Kidney (tissue), 14 donors: ENCODE data around the gene SLC25A21. TPM values are rescaled to one million over a fixed set of nuclear protein-coding genes. Genes with fewer than 3 reads are reported as not detected.

Experiments used
- DNase-seq, 5 donors: peaks; one replicate each; pipeline ENCODE4 v3.0.0-alpha.2; 2013 to 2020
- FAIRE-seq: peaks from 2 replicates; lab custom pipeline; 2012; peaks lifted over from hg19 to GRCh38; lab: Jason Lieb, UNC
- H3K27ac ChIP-seq, 2 donors: one replicate each; pipeline ENCODE4 v1.7.0; 2013; ENCODE audit warnings: low read depth in 2 of 2, low read length in 2 of 2, inconsistent platforms in 1 of 2
- H3K27me3 ChIP-seq: one replicate; pipeline ENCODE4 v1.7.1; 2013; ENCODE audit warnings: low read length, inconsistent platforms; ENCODE audit not compliant: control insufficient read depth, insufficient read depth
- H3K36me3 ChIP-seq, 3 donors: one replicate each; pipeline versions ENCODE4 v1.7.0 to v1.7.1; 2013; ENCODE audit warnings: low read length in 3 of 3, control low read depth in 1 of 3, inconsistent platforms in 1 of 3; ENCODE audit not compliant: insufficient read depth in 3 of 3, control insufficient read depth in 2 of 3
- H3K4me1 ChIP-seq, 3 donors: one replicate each; pipeline versions ENCODE4 v1.7.0 to v1.7.1; 2013; ENCODE audit warnings: low read length in 3 of 3, inconsistent platforms in 1 of 3, low read depth in 1 of 3; ENCODE audit not compliant: control insufficient read depth in 2 of 3, insufficient read depth in 2 of 3
- H3K4me3 ChIP-seq, 3 donors: one replicate each; pipeline versions ENCODE4 v1.7.0 to v1.8.1; 2013; ENCODE audit warnings: low read length in 3 of 3, control low read depth in 1 of 3, inconsistent platforms in 1 of 3
- H3K9ac ChIP-seq, 3 donors: one replicate each; pipeline versions ENCODE4 v1.7.0 to v1.7.1; 2013; ENCODE audit warnings: low read length in 3 of 3, control low read depth in 1 of 3, inconsistent platforms in 1 of 3
- H3K9me3 ChIP-seq, 3 donors: one replicate each; pipeline versions ENCODE4 v1.7.0 to v1.7.1; 2013; ENCODE audit warnings: low read length in 3 of 3, control low read depth in 1 of 3, inconsistent platforms in 1 of 3; ENCODE audit not compliant: control insufficient read depth in 2 of 3, insufficient read depth in 1 of 3
- CTCF ChIP-seq: IDR thresholded peaks from 3 replicates; pipeline ENCODE4 v1.5.1; 2012; ENCODE audit warnings: mild to moderate bottlenecking, moderate library complexity, borderline replicate concordance; ENCODE audit not compliant: insufficient read depth; ENCODE audit errors: extremely low read depth
- intact Hi-C: fragments of 100-400 bp; cut with DNase I; formaldehyde crosslinking; loops from one replicate; pipeline ENCODE4 v1.11.1; 2022
- polyA plus RNA-seq: library from polyadenylated mRNA; stranded (reverse); fragments of 350-450 nt; fragmentation: Illumina TruSeq; extraction: RNeasy Lipid Tissue Mini Kit (QIAGEN cat#74804); gene quantifications from one replicate; pipeline ENCODE4 v1.2.3, GENCODE V29; 2014; ENCODE audit warnings: low read depth, low replicate concordance; ENCODE audit not compliant: insufficient read depth
- total RNA-seq: library from RNA; stranded (reverse); fragmentation: NEBNext Ultra II Directional; extraction: Animal tissue kit (Norgen Biotek cat#: 25700); gene quantifications from one replicate; pipeline ENCODE4 v1.2.1, GENCODE V29; 2021
- donor health status: control.
- donor health status: control.
- donor health status: control.
- donor health status: control.
- donor health status: control.
- donor health status: DM: yes; HTN: yes; CAD: no.
- donor health status: Normal renal cell carcinoma (clear cell type).

The SLC25A21 gene
- total and polyA plus RNA-seq, 2 donors from 2014 or later, result 1.3 to 1.4 TPM

DNA sequence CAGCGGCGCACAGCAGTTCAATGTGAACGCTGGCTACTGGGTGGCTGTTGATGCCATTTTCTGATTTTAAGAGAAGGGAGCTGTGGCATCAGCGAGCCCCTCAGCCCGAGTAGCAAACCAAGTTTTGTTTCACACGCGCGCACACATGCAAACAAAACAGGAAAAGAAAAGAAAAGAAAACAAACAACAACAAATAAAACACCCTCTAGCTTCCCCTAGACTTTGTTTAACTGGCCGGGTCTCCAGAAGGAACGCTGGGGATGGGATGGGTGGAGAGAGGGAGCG lies 510.2 kb downstream of the SLC25A21 start:
- Histone ChIP-seq H3K4me3 (peak overlapping the region in 1 of 3 donors; percentile 29), H3K4me1 (peaks cover 0 to 19% (median 0%) of the 10 kb centered on the region in 3 donors)

DNA sequence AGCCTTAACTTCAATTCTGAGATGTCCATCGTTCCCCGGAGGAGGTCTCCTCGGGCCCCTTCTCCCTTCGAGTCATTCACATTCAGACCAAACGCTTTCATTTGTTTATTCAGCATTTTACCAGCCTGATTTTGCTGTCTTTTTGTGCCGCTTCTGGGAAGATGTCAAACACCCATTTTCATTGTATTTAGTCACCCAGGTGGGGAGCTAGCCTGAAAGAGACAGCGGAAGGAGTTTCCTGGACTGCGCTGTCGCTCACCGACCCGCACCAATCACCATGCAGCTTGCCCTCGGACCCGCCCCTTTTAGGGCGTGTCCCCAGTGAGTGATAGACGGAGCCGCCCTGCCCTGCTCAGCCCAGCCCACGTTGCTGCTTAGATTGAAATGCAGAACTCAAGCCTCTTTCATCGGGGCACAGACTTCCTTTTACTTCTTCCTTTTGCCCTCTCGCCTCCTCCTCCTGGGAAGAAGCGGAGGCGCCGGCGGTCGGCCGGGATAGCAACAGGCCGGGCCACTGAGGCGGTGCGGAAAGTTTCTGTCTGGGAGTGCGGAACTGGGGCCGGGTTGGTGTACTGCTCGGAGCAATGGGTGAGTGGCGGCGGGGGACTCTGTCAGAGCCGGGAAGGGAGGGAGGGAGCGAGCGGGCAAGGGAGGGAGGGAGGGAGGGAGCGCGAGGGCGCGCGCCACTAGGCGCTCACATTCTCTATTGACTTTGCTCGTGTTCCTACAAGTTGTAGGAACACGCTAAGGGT lies 510.7 kb downstream of the SLC25A21 start, which contains the start of gene PAX9:
Gene PAX9, plus strand, starts transcription at position 355 of the 752 bp plus-strand sequence. Its CDS starts 230 bp downstream, at position 585.
- Histone ChIP-seq H3K27me3 (peaks cover 89% of the 10 kb centered on the region), H3K27ac (no peak within 1 kb of the TSS), H3K36me3 (no peaks in the 10 kb centered on the region), H3K4me3 (peak within 1 kb of the TSS; percentile 11 to 45 (median 29)), H3K9ac (no peak within 1 kb of the TSS), H3K4me1 (peaks cover 0 to 20% (median 0%) of the 10 kb centered on the region in 3 donors), H3K9me3 (no peaks in the 10 kb centered on the region)
- DNase-seq (peak; percentile 86 to 94 (median 92)), FAIRE-seq (no peak)
- intact Hi-C loops, result no loop called here
- no peak for TF ChIP-seq CTCF

More for the DNA sequence above, 510.2 kb downstream of the SLC25A21 start:
- FAIRE-seq (no peak), DNase-seq (peak in 2 of 5 donors; percentile 27 to 39)
- peaks cover 87% of the 10 kb centered on the region for H3K27me3 ChIP-seq
- no peak overlapping the region for H3K9ac ChIP-seq
- no peak for TF ChIP-seq CTCF
- intact Hi-C loops, result no loop called here
- H3K9me3 ChIP-seq, result no peaks in the 10 kb centered on the region
- H3K36me3 ChIP-seq, result no peaks in the 10 kb centered on the region
- H3K27ac ChIP-seq, result no peak overlapping the region

- Histone ChIP-seq H3K4me3 (no peak overlapping the region), H3K27ac (no peak overlapping the region), H3K9ac (no peak overlapping the region), H3K36me3 (no peaks in the 10 kb centered on the region), H3K4me1 (peaks cover 0 to 18% (median 0%) of the 10 kb centered on the region in 3 donors), H3K9me3 (no peaks in the 10 kb centered on the region), H3K27me3 (peaks cover 92% of the 10 kb centered on the region)
- FAIRE-seq (no peak), DNase-seq (peak in 3 of 5 donors; percentile 19 to 56 (median 54))
- intact Hi-C loops, result no loop called here
- TF ChIP-seq CTCF, result no peak
These were observed 511.5 kb downstream of the SLC25A21 start for GRCh38 chr14:36660736-36661505.
